LNCAP (cell line): Measurements from ENCODE around the gene SLC22A8.

ENCODE experiments used
- CTCF ChIP-seq: fragments of 450-650 bp; IDR thresholded peaks from 2 replicates; pipeline ENCODE4 v1.5.1; 2017; ENCODE audit warnings: mild to moderate bottlenecking

SLC22A8 gene

DNA sequence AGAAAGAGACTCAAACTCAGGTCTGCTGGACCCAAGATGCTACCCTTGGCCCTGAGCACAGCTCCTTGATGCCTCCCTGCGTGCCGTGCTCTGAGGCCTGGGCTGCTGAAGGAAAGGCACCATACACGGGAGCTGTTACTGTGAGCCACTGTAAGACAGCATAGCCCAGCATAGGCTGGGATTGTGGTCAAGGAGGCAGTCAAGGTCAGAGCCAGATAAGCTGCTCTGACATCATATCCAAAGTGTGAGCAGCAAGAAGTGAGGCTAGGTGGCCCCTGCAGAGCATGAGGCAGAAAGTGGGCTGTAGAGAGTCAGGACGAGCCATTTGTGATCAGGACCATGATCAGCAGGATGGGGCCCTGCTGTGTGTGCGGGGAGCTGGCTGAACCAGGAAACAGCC, 7.7 kb downstream of the SLC22A8 start:
- TF ChIP-seq CTCF: no peak

- TF ChIP-seq CTCF: no peak
Observed at GRCh38 chr11:63001456-63001855, 14.2 kb downstream of the SLC22A8 start.

DNA sequence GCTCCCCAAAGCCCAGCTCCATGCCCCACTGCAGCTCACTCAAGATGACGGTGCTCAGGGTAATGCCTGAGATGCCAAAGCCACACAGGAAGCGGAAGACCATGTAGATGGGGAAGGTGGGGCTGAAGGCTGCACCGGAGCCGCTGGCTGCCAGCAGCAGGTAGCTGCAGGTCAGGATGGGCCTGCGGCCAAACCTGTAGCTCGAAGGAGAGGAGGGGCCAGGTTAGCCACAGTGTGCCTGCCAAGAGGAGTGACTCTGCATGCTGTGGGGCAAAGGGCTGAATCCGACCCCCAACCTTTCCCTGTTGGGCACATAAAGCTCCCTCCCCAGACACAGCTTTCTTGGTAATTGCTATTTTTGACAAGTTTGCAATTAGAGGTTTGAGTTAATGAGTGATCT, 16.0 kb downstream of the SLC22A8 start:
- no peak for TF ChIP-seq CTCF

- TF ChIP-seq CTCF: no peak
Observed at GRCh38 chr11:62999156-62999555, 16.5 kb downstream of the SLC22A8 start.

GRCh38 chr11:62996271-62996670, 19.4 kb downstream of the SLC22A8 start:
- TF ChIP-seq CTCF: no peak

GRCh38 chr11:62994775-62995174, 20.9 kb downstream of the SLC22A8 start:
- TF ChIP-seq CTCF: no peak

GRCh38 chr11:62988276-62988675, 27.4 kb downstream of the SLC22A8 start:
- TF ChIP-seq CTCF: no peak

DNA sequence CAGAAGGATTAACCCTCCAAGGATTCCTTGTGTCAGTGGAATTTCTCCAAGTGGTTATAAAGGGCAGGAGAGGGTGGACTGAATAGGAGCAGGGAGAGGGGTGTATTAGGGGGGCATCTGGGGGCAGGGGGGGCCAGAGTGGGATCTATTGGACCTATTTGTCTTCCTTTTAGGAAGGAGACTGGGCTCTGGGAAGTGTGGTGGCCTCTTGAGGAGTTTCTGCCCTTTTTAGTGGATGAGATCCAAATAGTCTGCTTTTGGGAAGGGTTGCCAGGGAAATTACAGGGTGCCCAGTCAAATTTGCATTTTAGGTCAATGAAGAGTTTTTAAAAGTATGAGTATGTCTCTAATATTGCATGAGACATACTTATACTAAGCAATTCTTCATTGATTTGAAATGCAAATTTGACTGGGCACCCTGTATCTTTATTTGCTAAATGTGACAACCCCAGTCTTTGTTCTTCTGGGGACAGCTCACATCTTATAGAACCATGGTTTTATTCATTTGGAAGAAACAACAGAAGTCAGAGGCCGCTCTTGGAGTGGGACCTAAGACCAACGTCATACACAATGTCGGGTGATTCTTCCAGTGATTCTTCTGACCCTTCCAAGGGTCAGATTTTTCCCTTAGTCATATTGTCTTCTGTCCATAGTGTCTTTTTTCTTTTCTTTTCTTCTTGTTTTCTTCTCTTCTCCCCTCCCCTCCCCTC, 30.4 kb downstream of the SLC22A8 start:
- no peak for TF ChIP-seq CTCF
